VCaP (cell line): ENCODE results near the gene IL24.

ENCODE experiments used
- H3K27ac ChIP-seq: fragments of 450-650 bp; 2 replicates; pipeline ENCODE4 v1.5.1; 2017
- CTCF ChIP-seq: fragments of 450-650 bp; conservative IDR thresholded peaks from 2 replicates; pipeline ENCODE4 v1.5.1; 2017; ENCODE audit warnings: mild to moderate bottlenecking, moderate library complexity

IL24 gene

DNA sequence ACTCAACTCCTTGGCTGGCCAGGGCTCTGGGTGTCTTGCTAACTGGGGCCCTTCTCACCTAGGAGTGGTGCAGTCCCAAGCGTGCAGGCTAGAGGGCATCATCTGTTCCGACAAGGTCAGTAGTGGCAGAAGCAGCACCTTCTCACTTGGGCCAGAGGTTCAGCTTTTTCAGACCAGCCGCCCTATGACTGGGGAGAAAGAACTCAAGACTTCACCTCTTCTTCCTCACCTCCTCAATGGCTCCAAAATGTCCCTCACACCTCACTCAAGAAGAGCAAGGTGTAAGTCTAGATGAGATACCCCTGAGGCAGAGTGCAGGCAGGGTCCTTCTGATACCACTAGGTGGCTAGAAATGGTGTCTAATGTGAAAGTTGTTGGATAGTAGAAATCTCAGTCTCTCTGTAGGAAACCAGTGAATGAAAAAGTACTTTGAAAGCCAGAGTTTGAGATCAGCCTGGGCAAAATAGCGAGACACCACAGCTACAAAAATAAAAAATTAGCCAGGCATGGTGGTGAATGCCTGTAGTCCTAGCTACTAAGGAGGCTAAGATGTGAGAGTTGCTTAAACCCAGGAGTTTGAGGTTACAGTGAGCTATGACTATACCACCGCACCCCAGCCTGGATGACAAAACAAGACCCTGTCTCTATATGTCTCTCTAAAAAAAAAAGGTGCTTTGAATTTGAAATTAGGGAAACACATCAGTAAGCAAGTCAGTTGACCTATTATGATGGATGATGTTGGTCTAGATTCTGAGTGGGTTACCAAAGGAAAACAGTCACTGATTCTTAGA lies 40.4 kb upstream of the IL24 start:
- H3K27ac ChIP-seq, result no peak overlapping the region
- TF ChIP-seq CTCF, result no peak

DNA sequence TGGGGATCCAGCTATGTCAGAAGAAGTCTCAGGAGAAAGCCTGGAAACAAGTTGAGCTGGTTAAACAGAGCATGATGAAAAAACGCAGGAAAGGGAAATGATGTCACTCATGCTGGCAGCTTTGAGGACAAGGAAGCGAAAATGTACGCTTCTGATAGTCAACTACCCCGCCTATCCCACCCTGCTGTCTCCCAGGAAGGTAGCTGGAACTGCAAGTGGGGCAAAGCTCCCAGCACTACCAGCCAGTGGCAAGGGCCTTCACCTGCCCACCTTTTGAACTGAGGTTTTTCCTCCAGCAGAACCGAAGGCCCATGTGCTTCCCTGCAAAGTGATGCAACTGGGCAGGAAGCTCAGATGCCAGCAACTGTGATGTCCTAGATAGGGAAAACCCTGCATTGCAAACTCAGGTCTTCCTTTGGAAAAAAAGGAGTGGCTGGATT lies 38.1 kb upstream of the IL24 start:
- no peak for TF ChIP-seq CTCF
- no peak overlapping the region for H3K27ac ChIP-seq

- TF ChIP-seq CTCF, result no peak
- no peak overlapping the region for H3K27ac ChIP-seq
Observed at GRCh38 chr1:206860165-206860564, 37.1 kb upstream of the IL24 start.

DNA sequence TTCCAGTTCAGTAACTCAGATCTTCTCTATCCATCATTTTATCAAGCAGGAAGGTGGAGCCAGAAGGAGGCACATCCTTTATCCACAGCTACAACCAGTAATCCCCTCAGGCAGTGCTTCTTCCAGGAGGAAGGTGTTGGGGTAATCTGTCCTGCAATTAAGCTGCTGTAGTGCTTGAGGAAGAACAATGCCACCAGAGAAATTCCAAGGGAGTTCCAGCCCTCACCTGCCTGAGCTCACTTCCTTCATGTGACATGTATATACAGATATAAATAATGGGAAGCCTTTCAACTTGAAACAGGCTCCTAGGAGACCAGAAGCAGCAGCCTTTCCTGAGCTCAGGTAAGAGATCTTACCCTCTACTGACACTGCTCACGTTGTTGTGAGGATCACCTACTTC lies 34.0 kb upstream of the IL24 start:
- no peak for TF ChIP-seq CTCF
- no peak overlapping the region for H3K27ac ChIP-seq

- H3K27ac ChIP-seq, result no peak within 1 kb of the TSS
- TF ChIP-seq CTCF, result peak; percentile 89
Observed at GRCh38 chr1:206864939-206865671, 32.1 kb upstream of the IL24 start, which contains the start of gene IL20. Gene IL20 (plus strand): TSS chr1:206865623. CDS start chr1:206865853, 230 bp downstream.

DNA sequence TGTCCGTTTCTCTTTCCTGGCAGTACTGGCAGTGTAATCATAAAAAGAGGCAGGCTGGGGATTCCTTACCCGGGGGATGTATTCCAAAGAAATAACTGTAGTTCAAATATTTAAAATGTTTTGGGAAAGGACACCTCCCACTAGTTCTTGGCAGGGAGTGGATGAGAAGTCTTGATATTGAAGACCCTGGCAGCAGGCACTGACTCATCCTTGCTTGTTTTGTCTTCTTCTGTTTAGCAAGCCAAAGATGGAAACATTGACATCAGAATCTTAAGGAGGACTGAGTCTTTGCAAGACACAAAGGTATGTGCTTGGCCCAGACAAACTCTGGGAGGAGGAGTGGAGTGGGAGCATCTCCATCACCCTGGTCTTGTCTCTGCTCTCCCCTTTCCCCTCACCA lies 31.2 kb upstream of the IL24 start:
- TF ChIP-seq CTCF, result no peak
- H3K27ac ChIP-seq, result no peak overlapping the region

DNA sequence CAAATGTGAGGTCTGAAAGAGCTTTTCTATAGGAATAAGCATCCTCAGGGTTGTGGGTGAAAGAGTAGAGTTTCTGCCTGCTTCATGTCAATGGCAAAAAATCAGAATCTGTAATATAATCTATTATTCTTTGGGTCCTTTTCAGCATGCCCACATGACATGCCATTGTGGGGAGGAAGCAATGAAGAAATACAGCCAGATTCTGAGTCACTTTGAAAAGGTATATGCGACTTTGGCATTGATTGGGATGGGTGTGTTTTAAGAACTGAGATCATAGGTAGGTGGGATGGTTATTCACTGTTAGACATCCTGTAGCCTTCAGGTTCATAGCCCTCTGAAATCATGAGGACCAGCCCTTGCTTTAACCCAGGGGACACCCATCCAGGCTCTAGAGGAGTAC lies 30.0 kb upstream of the IL24 start:
- no peak for TF ChIP-seq CTCF
- H3K27ac ChIP-seq, result no peak overlapping the region
